Measurements from ENCODE around the gene ADI1.

DNA sequence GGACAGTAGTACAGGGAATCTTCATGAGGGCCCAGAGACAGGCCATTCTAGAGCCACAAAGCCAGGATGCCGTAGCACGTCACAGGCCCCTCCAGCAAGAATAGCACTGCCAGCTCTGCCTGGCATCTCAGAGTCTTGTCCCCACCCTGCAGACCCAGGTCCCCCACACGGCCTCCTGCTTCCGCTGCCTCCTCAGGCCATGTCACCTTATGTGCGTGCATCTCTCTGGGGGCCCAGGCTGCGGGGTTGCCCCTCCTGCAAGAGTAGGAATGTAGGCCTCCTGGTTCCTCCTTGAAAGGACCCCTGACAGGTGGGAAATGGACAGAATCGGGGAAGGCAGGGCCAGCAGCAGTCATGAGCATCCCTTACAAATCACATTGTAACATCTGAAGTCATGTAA, 49.8 kb downstream of the ADI1 start:
- TF ChIP-seq, protein P1, sequence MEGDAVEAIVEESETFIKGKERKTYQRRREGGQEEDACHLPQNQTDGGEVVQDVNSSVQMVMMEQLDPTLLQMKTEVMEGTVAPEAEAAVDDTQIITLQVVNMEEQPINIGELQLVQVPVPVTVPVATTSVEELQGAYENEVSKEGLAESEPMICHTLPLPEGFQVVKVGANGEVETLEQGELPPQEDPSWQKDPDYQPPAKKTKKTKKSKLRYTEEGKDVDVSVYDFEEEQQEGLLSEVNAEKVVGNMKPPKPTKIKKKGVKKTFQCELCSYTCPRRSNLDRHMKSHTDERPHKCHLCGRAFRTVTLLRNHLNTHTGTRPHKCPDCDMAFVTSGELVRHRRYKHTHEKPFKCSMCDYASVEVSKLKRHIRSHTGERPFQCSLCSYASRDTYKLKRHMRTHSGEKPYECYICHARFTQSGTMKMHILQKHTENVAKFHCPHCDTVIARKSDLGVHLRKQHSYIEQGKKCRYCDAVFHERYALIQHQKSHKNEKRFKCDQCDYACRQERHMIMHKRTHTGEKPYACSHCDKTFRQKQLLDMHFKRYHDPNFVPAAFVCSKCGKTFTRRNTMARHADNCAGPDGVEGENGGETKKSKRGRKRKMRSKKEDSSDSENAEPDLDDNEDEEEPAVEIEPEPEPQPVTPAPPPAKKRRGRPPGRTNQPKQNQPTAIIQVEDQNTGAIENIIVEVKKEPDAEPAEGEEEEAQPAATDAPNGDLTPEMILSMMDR (IDR thresholded peaks at IDR 0.05; ENCODE audit: insufficient read depth, low read length, poor library complexity, severe bottlenecking) = no peak
- no peak for TF ChIP-seq EZH2phosphoT487 (conservative IDR thresholded peaks at IDR 0.05; ENCODE audit: low read length)
